HG03095 (cell line): ENCODE measurements around the gene HEATR5A.
"Not testable (repeated sequence)": the region's sequence is repeated elsewhere in the genome, so short reads cannot be mapped to it uniquely, and the experiment has no call there.

ENCODE experiments used
- ATAC-seq: cut with Tn5 transposase; IDR thresholded peaks from one replicate; pipeline ENCODE4 v1.9.1; 2021; ENCODE audit warnings: moderate library complexity; ENCODE audit not compliant: unreplicated experiment

The HEATR5A gene

GRCh38 chr14:31261859-31262731, 158.3 kb downstream of the HEATR5A start:
- no peak for ATAC-seq

- no peak for ATAC-seq
Measured at GRCh38 chr14:31261523-31261858, 158.9 kb downstream of the HEATR5A start.

GRCh38 chr14:31259040-31259435, 161.3 kb downstream of the HEATR5A start:
- not testable (repeated sequence) for ATAC-seq

- ATAC-seq, result no peak
Measured at GRCh38 chr14:31258427-31259039, 161.8 kb downstream of the HEATR5A start.

GRCh38 chr14:31257554-31258426, 162.6 kb downstream of the HEATR5A start:
- not testable (repeated sequence) for ATAC-seq

- no peak for ATAC-seq
Measured at GRCh38 chr14:31257244-31257553, 163.2 kb downstream of the HEATR5A start.

- ATAC-seq, result no peak
Measured at GRCh38 chr14:31256534-31257243, 163.7 kb downstream of the HEATR5A start.

- ATAC-seq, result not testable (repeated sequence)
Measured at GRCh38 chr14:31255918-31256317, 164.4 kb downstream of the HEATR5A start.

- ATAC-seq, result no peak
Measured at GRCh38 chr14:31255286-31255685, 165.1 kb downstream of the HEATR5A start.

GRCh38 chr14:31253746-31254471, 166.4 kb downstream of the HEATR5A start:
- no peak for ATAC-seq

- ATAC-seq, result no peak
Measured at GRCh38 chr14:31252865-31253264, 167.5 kb downstream of the HEATR5A start.

GRCh38 chr14:31251028-31251958, 169.1 kb downstream of the HEATR5A start:
- ATAC-seq, result no peak

- ATAC-seq, result no peak
Measured at GRCh38 chr14:31244626-31245025, 175.7 kb downstream of the HEATR5A start.

GRCh38 chr14:31243860-31244259, 176.5 kb downstream of the HEATR5A start:
- ATAC-seq, result no peak

- not testable (repeated sequence) for ATAC-seq
Measured at GRCh38 chr14:31242161-31242940, 178.0 kb downstream of the HEATR5A start.
